Hematopoietic multipotent progenitor cell treated with erythropoietin and hydrocortisone succinate and interleukin-3 and kit ligand, for 8 days (in vitro differentiated cells): ENCODE data around the gene SEL1L2.

Source experiments
- DNase-seq: peaks from one replicate; pipeline ENCODE4 v3.0.0-alpha.2; 2015

The SEL1L2 gene

DNA sequence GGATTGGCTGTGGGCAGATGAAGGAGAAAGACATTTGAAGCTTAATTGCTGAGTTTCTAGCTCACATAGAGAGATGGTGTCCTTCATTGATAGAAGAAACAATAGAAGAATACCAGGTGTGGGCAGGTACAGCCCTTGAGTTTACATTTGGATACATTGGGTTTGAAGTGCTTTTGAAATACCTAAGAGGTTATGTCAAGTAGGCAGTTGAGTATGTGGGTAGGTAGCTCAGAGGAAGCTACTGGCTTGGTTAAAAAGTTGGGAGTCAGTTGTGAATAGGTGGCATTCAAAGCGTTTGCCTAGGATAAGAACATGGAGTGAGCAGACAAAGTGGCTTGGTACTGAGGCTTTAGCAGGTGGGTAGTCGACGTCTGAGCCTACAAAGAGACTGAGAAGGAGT, 180.6 kb downstream of the SEL1L2 start:
- DNase-seq: no peak

DNA sequence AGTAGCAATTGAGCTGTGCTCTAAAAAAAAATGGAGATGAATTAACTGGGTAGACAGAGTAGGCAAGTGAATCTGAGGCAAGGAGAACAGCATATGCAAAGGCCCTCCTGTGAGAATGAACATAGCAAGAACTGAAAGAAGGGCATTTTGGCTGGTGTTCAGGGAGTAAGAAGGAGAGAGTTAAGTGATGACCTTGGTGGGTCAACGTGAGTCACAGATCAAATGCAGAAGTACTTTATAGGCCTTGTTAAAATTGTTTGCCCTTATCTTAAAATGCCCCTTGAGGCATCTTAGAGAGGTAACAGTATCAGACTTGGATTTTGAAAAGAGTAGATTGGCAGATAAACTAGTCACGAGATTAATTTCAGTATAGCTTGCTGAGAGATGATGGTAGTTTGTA, 181.0 kb downstream of the SEL1L2 start:
- DNase-seq: no peak

GRCh38 chr20:13800728-13801134, 189.7 kb downstream of the SEL1L2 start:
- DNase-seq: peak; percentile 30

- DNase-seq: no peak
These were observed 190.4 kb downstream of the SEL1L2 start for GRCh38 chr20:13799974-13800373.
